Epithelial cell of proximal tubule (primary cell): ENCODE results near the gene UMAD1. TPM values are rescaled to one million over a fixed set of nuclear protein-coding genes. Genes with fewer than 3 reads are reported as not detected.
"Not testable (repeated sequence)": the region's sequence is repeated elsewhere in the genome, so short reads cannot be mapped to it uniquely, and the experiment has no call there.

Source experiments
- DNase-seq: peaks from one replicate; pipeline ENCODE4 v3.0.0-alpha.2; 2011; ENCODE audit warnings: low read depth
- H3K4me3 ChIP-seq: 2 replicates; pipeline ENCODE4 v1.5.1; 2011; ENCODE audit warnings: low read depth, mild to moderate bottlenecking, low read length
- total RNA-seq: library from RNA; depleted of rRNA; stranded (reverse); fragments of >200 nt; gene quantifications from 2 replicates; pipeline ENCODE4 v1.2.3, GENCODE V29; 2015
- TF ChIP-seq, protein P1 (sequence below): conservative IDR thresholded peaks from 2 replicates; pipeline ENCODE4 v1.5.1; 2012; ENCODE audit warnings: low read depth, mild to moderate bottlenecking, low read length

Gene UMAD1
- total RNA-seq, 1 donor from 2014 or later: 9.7 TPM

DNA sequence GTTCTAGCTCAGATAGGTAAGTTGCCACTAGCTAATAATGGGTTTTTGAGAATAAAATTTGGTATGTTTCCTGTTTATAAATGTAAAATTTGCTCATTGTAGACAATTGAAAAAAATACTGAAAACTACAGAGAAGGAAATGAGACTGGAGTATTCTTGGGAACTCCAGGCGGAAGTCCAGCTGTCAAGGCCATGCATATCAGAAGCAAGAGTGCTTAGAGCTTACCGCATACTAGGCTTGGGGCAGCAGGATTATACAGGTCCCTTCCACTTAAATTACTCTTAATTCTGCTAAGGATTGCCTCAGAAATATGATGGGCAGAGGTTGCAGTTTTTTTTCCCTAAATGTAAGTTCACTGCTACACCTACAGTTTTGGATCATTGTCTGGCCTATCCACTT, 26.6 kb downstream of the UMAD1 start:
- H3K4me3 ChIP-seq: no peak overlapping the region
- DNase-seq: no peak
- TF ChIP-seq, protein P1, sequence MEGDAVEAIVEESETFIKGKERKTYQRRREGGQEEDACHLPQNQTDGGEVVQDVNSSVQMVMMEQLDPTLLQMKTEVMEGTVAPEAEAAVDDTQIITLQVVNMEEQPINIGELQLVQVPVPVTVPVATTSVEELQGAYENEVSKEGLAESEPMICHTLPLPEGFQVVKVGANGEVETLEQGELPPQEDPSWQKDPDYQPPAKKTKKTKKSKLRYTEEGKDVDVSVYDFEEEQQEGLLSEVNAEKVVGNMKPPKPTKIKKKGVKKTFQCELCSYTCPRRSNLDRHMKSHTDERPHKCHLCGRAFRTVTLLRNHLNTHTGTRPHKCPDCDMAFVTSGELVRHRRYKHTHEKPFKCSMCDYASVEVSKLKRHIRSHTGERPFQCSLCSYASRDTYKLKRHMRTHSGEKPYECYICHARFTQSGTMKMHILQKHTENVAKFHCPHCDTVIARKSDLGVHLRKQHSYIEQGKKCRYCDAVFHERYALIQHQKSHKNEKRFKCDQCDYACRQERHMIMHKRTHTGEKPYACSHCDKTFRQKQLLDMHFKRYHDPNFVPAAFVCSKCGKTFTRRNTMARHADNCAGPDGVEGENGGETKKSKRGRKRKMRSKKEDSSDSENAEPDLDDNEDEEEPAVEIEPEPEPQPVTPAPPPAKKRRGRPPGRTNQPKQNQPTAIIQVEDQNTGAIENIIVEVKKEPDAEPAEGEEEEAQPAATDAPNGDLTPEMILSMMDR: no peak

DNA sequence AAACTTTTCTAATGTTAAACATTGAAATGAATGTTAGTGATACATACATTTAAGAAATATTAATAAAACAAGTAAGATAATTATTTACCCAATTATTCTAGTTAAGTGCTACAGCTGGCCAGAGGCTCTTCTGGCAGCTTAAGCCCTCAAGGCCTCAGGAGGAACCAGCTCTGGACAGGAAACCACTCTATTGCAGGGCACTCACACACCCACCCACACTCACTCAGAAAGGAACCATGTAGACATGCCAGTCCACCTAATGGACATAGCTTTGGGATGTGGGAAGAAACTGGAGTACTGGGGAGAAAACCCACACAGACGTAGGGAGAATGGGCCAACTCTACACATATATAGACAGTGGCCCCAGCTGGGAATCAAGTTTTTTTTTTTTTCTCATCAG, 28.2 kb downstream of the UMAD1 start:
- no peak overlapping the region for H3K4me3 ChIP-seq
- DNase-seq: no peak
- TF ChIP-seq, protein P1: no peak

DNA sequence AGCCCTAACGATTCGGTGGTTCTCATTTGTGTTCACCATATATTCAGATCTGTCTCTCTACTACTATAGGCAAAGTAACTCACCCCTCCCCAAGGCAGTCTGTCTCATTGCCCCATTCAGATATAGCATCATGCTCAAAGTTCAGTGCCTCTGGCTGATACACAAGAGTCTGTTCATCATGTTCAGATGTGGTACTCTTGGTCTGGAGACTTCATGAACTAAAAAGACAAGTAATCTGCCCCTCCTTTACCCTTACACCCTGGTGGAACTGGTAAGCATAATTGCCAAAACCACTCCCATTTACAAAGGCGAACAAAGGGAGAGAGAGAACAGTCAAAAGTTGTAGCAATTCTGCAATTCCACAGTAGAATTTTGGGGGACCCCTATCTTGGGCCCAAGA, 29.9 kb downstream of the UMAD1 start:
- DNase-seq: no peak
- no peak overlapping the region for H3K4me3 ChIP-seq
- TF ChIP-seq, protein P1: no peak

DNA sequence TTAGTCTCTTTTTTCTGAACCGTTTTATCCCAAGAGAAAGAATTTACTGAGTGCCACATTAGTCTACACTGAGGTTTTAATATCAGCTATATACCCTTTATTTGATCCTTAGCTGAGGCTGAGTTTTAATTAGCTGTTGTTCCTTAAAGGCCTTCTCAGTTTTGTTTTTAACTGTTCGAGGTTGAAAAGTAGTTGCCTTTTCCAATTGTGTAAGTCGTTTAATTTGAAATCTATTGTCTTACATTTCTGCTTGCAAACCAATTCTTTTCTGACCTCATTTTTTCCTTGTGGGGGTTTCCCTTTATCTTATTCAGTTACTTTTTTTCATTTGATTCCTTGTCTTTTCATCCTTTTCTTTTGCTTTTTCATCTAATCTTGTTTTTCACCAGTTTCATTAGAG, 30.8 kb downstream of the UMAD1 start:
- H3K4me3 ChIP-seq: no peak overlapping the region
- DNase-seq: no peak
- TF ChIP-seq, protein P1: no peak

DNA sequence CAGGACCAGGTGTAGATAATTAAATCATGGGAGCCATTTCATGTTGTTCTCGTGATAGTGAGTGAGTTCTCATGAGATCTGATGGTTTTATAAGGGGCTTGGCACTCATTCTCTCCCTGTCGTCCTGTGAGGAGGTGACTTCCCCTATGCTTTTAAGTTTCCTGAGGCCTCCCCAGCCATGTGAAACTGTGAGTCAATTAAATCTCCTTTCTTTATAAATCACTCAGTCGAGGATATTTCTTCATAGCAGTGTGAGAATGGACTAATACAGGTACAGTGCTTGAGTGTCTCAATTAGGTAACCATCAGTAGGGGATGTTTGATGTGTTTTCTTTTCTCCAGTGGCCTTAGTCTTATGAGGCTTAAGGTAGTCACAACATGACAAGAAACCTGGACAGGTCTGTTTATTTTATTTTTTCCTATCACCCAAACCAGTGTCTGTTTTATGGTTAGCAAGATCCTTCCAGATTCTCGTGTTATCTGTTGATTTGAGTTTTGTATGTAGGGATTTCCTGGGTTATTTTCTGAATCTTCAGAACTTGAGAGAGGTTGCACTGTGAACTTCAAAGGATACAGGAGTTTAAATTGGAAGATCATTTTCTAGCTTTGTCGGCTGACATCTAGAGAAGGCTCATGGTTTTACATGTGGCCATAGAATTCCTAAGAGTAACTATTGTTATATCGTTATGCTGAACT, 32.1 kb downstream of the UMAD1 start:
- DNase-seq: no peak
- TF ChIP-seq, protein P1: no peak
- no peak overlapping the region for H3K4me3 ChIP-seq

DNA sequence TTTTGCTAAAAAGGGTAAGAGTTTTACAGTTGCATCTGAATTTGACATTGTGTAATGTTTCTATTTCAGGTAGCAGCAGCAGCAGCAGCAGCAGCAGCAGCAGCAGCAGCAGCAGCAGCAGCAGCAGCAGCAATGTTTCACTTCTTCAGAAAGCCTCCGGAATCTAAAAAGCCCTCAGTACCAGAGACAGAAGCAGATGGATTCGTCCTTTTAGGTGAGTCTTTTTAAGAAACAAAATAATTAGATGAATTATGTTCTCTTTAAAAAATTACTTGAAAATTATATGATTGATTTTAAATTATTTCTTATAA, 32.6 kb downstream of the UMAD1 start:
- no peak overlapping the region for H3K4me3 ChIP-seq
- TF ChIP-seq, protein P1: no peak
- no peak for DNase-seq

DNA sequence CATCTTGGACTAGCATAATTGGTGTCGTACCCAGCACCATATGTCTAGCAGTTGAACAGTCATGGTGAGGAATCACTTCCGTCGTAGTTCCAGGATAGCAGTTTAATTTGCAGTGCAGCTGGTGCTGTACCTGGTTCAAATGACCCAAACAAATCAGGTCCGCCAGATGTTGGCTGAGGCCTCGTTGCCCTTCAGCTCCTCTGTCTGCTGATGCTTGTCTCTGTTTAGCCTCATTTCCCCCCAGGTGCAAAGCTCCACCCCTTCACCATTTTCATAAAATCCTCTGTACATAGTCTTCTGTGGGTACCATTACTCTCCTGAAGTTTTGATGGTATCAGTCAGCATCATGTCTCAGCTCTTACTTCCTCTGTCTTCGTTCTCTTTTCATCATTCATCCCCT, 35.1 kb downstream of the UMAD1 start:
- TF ChIP-seq, protein P1: no peak

DNA sequence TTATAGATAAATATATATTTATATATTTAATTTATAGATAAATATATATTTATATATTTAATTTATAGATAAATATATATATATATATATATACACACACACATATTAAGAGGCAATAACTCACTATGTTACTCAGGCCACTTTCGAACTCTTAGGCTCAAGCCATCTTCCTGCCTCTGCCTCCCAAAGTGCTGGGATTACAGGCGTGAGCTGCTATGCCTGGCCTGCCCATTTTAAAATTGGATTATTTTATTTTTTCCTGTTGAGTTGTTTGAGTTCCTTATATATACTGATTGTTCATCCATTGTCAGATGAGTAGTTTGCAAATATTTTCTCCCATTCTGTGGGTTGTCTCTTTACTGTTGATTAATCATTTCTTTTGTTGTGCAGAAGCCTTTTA, 39.1 kb downstream of the UMAD1 start:
- not testable (repeated sequence) for H3K4me3 ChIP-seq, DNase-seq

More for the DNA sequence above, 35.1 kb downstream of the UMAD1 start:
- DNase-seq: no peak
- H3K4me3 ChIP-seq: no peak overlapping the region
